SH-SY5Y (cell line): Measurements from ENCODE around the gene FYN.
A peak's percentile ranks its signal among the peaks of the same experiment; 100 is the strongest.

ENCODE experiments used
- GATA2 ChIP-seq: IDR thresholded peaks from 2 replicates; pipeline ENCODE4 v1.6.1; 2011; ENCODE audit warnings: mild to moderate bottlenecking, low read depth, low read length
- GATA3 ChIP-seq: IDR thresholded peaks from 2 replicates; pipeline ENCODE4 v1.6.1; 2011; ENCODE audit warnings: low read depth, mild to moderate bottlenecking, low read length, moderate library complexity

The FYN gene

GRCh38 chr6:111747829-111748228, 125.4 kb downstream of the FYN start:
- TF ChIP-seq GATA2 (no peak), GATA3 (no peak)

DNA sequence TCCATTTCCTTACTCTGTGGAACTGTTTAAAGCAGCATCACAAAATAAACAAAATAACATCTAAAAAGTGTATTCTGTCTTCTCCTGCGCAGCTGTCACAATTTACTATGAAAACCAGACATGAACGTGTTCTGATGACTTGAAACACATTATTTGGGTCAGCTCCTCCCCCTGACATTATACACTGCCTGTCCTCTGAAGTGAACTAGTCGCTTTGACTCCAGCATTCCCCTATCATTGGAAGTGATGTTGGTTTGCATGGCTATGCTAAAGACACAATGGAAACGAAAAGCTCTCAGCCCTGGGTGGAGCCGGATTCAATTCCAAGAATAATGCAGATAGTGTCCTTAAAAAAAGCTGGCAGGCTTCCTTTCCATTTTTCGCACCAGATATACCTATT, 125.9 kb downstream of the FYN start:
- TF ChIP-seq GATA2: no peak
- no peak for TF ChIP-seq GATA3

GRCh38 chr6:111746983-111747382, 126.3 kb downstream of the FYN start:
- TF ChIP-seq GATA3 (no peak), GATA2 (no peak)

- TF ChIP-seq GATA2: no peak
- TF ChIP-seq GATA3: no peak
Observed at GRCh38 chr6:111745636-111746035, 127.6 kb downstream of the FYN start.

DNA sequence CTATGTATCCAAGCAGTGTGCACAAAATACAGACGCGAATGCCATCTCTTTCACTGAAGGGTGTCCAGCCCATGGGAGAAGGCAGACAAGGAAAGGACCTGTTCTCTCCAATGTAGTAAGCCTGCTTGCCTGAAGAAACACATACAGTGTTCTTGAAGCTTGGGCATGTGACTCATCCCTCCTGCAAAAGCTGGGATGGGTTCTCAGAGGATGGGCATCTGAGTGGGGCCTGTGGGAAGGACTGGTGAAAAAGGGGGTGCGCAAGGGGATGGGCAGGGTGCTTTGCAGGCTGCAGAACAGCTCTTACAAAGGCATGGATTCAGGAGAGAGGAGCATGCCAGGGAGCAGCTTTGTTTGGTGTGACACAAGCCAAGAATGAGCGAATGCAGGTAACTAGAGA, 128.1 kb downstream of the FYN start:
- TF ChIP-seq GATA2 (no peak), GATA3 (no peak)

- peak; percentile 17; the same call in 1 of the 2 replicates for TF ChIP-seq GATA3
- TF ChIP-seq GATA2: no peak; the same call in 1 of the 2 replicates
Observed at GRCh38 chr6:111743862-111744692, 129.2 kb downstream of the FYN start.

- TF ChIP-seq GATA2: no peak
- no peak for TF ChIP-seq GATA3
Observed at GRCh38 chr6:111743360-111743759, 129.9 kb downstream of the FYN start.

DNA sequence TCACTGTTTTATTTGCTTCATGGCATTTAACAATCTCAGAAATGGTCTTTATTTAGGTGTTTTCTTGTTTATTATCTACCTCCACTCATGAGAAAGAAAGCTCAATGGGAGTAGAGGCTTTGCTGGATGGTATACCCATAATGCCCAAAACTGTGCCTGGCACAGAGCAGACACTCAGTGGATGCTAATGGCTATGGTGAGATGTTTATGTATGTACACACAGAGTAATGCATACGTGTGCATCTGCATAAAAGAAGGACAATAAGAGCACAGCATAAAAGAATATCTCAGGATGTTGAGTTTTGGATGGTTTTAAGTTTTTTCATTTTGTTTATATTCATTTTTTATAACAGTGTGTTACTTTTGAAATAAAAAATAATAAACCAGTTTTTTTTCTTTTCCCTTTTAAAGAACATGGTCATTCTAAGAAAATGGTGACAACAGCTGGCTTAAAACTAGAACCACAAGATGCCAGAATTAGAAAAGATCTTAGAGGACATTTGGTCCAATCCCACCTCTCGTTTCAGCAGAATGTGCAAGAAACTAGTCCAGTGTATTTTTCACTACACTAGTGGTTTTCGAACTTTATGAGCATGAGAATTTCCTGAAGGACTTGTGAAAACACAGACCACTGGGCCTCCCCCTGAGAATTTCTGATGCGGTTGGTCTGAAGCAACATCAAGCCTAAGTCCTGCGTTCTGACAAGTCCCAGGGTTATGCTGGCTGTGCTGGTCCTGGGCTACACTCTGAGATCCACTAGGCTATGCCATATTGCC, 131.9 kb downstream of the FYN start:
- no peak for TF ChIP-seq GATA2
- TF ChIP-seq GATA3: no peak

- no peak for TF ChIP-seq GATA2
- no peak for TF ChIP-seq GATA3
Observed at GRCh38 chr6:111740506-111740905, 132.7 kb downstream of the FYN start.

DNA sequence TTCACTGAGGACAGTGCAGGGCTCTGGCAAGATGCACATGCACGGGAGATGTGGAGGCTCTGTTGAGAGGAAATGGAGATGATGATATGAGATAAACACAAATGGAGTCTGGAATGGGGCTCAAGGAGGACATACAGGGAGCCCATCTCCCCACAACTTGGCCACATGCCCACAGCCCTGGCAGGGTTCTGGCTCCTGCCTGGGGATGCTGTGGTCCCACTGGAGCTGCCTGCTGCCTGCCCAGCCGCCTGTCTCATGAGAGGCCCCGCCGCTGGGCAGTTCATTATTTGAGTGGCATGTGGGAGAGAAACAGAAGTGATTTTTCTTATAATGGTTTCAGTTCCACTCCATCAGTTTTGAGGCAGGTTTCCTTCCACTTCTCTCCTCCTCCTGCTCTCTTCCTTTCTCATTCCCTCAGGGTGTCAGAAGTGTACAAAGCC, 134.0 kb downstream of the FYN start:
- TF ChIP-seq GATA2 (peak; percentile 99), GATA3 (peak; percentile 95)

DNA sequence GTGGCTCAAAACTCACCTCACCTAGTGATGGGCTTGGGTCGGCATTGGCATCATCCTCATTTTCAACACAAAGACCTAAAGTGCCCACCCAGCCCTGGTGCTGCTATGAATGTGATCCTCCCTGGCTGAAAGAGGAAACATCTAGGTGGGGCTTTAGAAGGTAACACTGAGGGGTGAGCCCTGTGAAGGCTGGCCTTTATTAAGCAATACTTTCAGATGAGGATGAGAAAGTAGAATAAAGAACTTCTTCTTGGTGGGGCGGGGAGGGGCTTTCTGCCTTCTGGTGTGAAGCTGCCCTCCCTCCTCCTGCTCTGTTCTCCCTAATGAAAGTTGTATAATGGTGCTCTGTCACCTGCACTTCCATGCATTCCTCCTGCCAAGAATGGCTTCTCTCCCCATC, 134.6 kb downstream of the FYN start:
- no peak for TF ChIP-seq GATA2
- TF ChIP-seq GATA3: no peak

- TF ChIP-seq GATA3 (no peak), GATA2 (no peak)
Observed at GRCh38 chr6:111738156-111738555, 135.1 kb downstream of the FYN start.

GRCh38 chr6:111737065-111737521, 136.2 kb downstream of the FYN start:
- 0 out of 2 replicates have a peak, but pooled peaks have one; percentile 0 for TF ChIP-seq GATA2
- no peak for TF ChIP-seq GATA3

DNA sequence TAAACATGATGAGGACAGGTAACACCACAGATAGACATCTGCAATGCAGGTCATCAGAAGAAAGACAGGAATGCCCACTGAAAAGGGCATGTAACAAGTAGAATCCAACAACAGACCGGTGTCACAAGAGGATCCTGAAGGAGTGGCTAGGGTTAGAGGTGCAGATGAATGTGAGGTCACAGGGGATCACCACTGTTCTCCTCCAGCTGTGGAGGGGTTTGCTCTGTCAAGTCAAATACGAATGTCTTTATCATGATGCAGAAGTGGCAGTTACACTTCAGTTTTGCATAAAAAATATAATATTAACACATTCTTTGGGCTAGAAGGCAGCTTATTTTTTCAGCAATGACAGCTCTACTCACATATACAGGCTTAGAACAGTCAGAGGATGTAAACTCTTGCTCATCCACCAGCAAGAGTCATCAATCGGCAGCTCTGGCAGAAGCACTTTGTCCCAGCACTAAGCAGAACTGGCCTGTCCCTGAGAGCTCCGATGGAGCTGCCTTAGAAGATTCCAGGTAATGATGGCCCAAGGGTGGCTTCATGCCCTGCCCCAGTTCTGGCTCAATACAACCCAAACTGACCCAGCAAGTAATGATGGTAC, 137.1 kb downstream of the FYN start:
- no peak for TF ChIP-seq GATA3
- no peak for TF ChIP-seq GATA2
